Brain pericyte (primary cell): Measurements from ENCODE around the gene KRT38.
"Not testable (repeated sequence)": the region's sequence is repeated elsewhere in the genome, so short reads cannot be mapped to it uniquely, and the experiment has no call there.

Source experiments
- DNase-seq: peaks from one replicate; pipeline ENCODE4 v3.0.0-alpha.2; 2012; ENCODE audit warnings: low read depth, low spot score

The KRT38 gene

DNA sequence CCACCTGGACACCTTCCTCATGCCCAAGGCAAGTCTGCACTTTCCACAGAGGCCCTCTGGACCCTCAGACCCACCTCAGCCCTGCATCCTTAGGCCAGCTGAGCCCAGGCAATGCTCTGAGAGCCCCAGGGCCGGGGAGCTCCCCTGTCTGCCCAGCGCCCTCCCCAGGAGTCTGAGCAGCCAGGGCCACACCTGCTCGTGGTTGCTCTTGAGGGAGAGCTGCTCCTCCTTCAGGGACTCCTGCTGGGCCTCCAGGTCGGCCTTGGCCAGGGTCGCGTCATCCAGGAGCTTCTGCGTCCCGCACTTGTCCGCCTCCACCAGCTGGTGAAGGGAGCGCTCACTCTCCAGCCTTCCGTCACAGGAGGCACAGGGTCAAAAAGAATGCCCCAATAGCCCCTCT is 18.2 kb downstream of the KRT38 start:
- DNase-seq, result not testable (repeated sequence)

DNA sequence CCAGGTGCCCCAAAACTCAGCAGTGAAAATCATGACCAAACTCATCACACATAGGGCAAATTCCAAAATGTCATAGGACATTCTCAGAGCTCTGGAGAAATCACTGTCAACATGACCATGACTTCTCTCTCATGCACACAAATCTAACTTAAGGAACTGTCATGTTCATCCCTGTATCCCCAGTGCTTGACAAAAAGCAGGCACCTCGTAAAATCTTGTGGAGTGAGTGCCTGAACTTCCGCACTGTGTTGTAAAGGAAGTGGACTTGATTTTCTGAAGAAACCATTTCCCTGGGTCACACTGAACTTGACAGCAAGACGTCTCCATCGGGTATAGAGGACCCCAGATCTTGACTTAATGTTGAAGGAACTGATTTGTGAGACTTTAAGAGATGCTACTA is 19.2 kb downstream of the KRT38 start:
- no peak for DNase-seq

GRCh38 chr17:41421116-41421515 is 19.7 kb downstream of the KRT38 start:
- DNase-seq, result no peak

GRCh38 chr17:41420134-41420533 is 20.6 kb downstream of the KRT38 start:
- no peak for DNase-seq

DNA sequence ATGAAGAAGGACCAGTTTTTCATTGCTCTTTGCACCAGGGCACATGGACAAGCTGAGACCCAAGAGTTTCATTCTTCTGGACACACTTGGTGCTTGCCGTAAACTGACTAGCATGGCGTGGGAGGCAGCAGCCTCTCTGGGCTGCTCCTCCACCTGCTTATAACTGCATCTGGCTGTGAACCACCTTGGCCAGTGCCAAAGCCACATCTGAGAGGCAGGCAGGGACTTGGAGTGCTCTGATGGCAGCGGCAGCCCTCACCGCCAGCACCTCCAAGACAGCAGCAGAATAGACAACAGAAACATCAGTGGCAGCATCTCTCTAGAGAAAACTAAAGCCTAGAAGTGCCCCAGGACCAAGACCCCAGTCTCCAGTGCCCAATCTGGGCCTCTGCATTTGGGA is 21.1 kb downstream of the KRT38 start:
- no peak for DNase-seq

- DNase-seq, result no peak
Measured at GRCh38 chr17:41418116-41418860, 22.5 kb downstream of the KRT38 start.

DNA sequence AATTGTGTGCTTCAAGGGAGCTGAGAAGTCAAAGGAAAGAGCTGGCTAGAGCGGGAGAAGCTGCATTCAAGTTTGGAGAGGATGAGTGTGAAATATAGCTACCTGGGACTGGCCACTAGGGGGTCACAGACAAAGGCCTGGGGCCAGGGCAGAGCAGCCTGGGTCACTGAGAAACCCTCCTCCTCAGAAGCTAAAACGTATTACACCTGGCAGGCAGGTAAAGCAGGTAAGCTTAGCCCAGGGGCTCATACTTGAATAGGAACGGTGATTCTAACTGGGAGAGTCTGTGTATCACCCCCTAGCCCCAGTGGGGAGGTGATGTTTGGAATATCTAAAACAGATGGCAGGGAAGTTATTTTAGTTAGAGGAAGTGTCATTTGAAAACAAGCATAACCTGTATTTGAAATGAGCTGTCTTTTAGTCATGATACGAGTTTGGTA is 23.2 kb downstream of the KRT38 start:
- DNase-seq, result no peak

GRCh38 chr17:41417127-41417526 is 23.7 kb downstream of the KRT38 start:
- DNase-seq, result no peak

DNA sequence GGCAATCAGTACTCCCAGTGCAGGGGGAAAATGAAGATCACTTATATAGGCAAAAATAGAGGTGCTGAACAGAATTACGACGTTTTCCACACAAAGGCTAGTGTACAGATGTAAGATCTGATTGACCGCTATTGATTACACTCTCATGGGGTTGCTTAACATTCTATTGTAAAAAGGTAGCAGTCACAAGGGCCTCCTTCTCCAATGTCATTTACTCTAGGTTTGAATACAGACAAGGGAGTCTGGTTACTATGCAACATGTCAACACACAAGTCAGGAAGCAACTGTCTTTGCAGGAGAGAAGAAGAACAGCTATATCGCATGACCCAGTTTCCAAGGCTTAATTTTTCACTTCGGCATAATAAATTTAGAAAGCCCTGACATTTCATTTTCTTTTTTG is 24.3 kb downstream of the KRT38 start:
- DNase-seq, result no peak

GRCh38 chr17:41415833-41416335 is 24.9 kb downstream of the KRT38 start:
- DNase-seq, result no peak

DNA sequence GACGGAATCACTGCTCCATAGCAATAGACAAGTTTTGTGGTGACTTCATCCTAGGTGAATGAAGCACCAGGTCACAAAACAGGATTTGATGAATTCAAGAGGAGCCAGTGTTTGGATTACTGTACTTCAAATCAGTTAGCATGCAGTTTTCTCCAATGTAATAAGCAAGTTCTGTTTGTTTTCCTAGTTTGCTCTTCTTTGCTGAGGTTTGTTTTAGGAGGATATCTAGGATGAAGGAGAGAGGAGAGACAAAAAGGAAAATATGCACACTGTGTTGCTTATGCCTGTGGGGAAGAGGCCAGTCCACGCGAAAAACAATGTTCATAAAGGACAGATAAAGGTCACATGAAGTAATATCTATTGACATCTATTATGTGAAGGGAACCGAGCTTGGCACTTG is 25.4 kb downstream of the KRT38 start:
- DNase-seq, result no peak

- no peak for DNase-seq
Measured at GRCh38 chr17:41413982-41414381, 26.8 kb downstream of the KRT38 start.

DNA sequence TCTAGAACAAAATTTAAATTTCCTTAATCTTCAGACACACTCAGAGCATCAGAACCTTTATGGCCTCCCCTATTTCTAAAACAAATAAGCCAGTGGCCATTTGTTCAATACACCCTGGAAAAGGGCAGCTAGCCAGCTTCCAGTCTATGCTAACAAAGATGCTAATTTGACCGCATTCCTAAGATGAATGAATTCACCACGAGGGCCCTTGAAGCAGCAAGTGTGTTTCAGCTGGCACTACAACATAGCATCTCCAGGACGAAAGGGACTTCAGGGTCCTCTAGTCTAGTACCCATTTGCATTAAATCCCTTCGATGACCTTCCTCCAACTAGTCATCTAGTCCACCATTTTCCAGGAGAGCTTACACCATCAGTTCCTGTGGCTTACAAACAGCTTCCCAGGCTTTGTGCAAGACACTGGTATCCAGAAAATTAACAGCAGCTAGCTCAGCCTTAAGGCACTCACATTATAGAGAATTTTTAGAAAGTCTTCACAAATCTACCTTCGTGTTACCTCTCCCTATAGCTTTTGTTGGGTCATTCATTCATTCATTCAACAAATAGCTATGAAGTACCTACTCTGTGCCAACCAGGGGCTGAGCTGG is 27.3 kb downstream of the KRT38 start:
- DNase-seq, result no peak

DNA sequence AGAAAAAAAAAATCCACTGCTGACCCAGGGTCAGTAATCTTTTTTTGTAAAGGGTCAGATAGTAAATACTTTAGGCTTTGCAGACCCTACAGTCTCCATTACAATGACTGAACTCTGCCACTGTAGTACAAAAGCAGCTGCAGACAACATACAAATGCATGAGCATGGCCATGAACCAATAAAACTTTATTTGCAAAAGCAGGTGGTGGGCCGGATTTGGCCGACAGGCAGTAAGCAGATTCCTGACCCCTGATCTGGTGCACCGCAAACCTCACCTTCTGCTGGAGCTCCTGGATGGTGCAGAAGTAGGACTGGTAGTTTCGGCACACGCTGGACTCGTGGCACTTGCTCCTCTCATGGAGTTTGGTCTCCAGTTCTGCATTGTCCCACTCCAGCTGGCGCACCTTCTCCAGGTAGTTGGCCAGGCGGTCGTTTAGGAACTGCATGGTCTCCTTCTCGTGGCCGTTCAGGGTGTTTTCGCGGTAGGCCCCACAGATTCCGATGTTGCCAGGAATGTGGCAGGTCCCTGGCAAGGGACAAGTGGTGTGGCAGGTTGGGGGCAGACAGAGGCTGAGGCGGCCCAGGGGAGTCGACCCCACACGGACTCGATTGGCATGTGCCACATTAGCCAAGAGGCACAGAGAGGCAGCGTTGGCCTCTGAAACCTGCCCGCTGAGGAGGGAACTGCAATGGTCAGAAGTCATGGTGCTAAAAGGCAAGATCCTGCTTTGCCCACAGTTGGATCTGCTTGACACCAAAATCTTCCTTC is 29.5 kb downstream of the KRT38 start:
- no peak for DNase-seq

DNA sequence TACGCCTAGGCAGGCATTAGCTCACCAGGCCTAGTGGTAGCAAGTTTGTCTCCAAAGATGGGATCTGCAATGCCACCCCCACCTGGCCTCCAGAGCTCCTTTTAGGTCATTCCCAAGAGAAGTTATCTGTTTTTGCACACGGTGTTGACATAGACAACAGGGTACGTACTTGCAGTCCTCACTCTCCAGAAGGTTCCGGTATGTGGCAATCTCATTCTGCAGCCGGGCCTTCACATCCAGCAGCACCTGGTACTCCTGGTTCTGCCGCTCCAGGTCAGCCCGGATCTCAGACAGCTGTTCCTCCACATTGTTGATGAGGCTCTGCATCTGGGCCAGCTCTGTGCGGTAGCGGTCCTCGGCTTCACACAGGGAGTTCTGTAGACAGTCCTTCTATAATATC is 33.6 kb downstream of the KRT38 start:
- DNase-seq, result no peak

GRCh38 chr17:41406205-41406604 is 34.6 kb downstream of the KRT38 start:
- DNase-seq, result no peak

DNA sequence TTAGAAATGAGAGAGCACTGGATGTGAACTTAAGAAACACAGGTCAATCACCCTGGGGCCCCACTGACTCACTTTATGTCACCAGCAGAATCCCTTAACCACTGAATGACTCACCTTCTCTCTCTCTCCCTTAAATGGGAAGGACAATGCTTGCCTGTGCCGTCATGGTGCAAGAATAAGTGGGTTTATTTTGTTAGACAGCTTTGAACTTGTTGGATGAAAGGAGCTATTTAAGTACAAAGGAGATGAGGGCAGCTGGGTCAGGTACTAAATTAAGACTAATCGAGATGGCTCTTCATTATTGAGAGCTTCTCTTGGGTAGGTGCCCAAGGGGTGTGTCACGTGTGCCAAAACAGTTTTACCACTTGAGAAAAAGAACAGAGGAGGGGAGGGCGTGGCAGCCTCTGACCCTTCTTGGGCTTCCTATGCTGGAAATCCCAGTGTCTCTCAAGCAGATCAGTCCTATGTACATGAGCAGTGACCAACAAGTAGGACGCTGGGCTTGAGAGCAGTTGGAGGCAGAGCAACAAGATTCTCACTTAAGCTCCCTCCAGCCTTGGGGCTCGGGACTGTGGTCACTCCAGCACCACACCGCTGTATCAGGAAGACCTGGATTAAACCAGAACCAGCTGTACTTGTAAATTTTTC is 36.6 kb downstream of the KRT38 start:
- DNase-seq, result peak; percentile 22

- no peak for DNase-seq
Measured at GRCh38 chr17:41403404-41404023, 37.3 kb downstream of the KRT38 start.

DNA sequence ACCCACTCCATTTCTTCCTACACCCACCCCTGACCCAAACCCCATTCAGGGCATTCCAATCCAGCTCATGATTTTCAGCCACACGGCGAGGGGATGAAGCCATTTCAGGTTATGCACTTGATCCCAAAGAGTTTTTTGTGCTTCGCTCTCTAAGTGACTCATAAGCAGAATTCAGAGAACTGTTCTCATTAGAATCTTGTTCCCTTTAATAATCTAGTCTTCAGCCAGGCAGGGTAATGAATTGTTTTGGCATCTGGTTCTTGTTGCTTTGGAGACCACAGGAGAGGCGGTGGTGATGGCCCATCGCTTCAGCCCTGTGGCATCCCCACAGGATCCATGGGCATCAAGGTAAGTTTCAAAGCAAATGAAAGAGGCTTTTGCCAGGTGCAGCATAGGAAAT is 38.6 kb downstream of the KRT38 start:
- DNase-seq, result no peak

DNA sequence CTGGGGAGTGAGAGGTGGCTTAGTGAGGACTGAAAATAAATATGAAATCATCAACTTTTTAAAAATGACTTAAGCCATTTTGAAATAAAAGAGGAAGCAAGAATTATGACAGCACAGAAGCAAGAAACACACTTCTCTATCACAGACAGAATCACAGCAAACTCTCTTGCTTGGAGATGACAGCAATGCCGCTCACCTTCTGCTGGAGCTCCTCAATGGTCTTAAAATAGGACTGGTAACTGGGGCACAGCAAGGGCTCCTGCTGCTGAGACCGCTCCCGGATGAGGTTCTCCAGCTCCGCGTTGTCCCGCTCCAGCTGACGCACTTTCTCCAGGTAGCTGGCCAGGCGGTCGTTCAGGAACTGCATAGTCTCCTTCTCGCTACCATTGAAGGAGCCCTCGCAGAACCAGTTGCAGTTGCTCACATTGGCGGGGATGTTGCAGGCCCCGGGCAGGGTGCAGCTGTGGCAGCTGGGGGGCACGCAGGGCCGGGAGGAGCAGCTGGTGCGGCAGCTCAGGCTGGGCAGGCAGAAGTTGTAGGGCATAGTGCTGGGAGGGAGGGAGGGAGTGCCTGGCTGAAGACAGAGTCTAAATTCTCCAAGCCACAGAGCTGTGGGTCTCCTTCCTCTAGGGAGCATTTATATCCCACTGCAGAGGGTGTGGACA is 43.7 kb downstream of the KRT38 start, which contains the start of gene KRT31:
TSS of gene KRT31 (minus strand) at position 613 of the 665 bp plus-strand sequence. CDS start at position 544, 69 bp downstream.
- no peak for DNase-seq

DNA sequence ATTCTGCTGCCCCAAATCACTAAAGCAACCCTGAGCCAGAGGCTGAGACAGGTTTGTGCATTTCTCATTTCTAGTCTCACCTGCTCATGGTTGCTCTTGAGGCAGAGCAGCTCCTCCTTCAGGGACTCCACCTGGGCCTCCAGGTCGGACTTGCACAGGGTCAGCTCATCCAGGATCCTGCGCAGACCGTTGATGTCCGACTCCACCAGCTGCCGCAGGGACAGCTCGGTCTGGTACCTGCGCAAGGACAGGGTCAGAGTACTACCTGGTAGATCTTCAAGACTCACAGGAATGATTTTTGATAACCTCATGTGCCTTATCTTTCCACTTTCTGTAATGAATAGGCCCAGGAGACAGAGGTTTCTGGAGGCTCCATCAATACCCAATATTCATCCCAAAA is 44.4 kb downstream of the KRT38 start:
- no peak for DNase-seq
